ENCODE results near the gene RETREG1. TPM values are rescaled to one million over a fixed set of nuclear protein-coding genes. Genes with fewer than 3 reads are reported as not detected.

RETREG1 gene
- total and polyA plus RNA-seq, 9 donors = 1.0 to 20.0 (median 4.0) TPM

DNA sequence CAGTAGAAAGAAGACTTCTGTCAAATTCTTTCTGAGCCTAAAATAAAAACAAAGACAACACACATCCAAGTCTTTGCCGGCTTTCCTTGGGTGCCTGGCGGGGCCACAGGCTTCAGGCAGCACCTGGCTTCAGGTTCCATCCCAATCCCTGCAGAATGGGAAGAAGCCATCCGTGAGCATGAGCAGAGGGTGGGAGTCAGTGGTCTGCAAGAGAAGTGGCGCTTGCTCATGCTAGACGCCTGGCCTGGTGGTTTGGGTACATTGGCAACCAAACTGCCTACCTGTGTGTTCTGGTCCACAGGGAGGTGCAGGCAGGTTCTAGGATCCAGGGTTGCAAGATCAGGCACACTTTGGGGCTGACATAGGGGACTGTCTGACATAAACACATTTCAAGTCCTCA is 47.6 kb upstream of the RETREG1 start:
- WGBS, 3 donors = 92 to 95% (median 93%) methylated on average over 5 of the region's 5 CpGs
- intact Hi-C loops (cut with DNase I) = loop anchor here in 1 of 4 donors (10.0 kb wide), 1 partner anchor 710 kb away; no protein-coding TSS in a partner anchor
- no peak for TF ChIP-seq POLR2A (IDR thresholded peaks at IDR 0.05)
- TF ChIP-seq EP300 (IDR thresholded peaks at IDR 0.05) = no peak
- TF ChIP-seq, protein P1, sequence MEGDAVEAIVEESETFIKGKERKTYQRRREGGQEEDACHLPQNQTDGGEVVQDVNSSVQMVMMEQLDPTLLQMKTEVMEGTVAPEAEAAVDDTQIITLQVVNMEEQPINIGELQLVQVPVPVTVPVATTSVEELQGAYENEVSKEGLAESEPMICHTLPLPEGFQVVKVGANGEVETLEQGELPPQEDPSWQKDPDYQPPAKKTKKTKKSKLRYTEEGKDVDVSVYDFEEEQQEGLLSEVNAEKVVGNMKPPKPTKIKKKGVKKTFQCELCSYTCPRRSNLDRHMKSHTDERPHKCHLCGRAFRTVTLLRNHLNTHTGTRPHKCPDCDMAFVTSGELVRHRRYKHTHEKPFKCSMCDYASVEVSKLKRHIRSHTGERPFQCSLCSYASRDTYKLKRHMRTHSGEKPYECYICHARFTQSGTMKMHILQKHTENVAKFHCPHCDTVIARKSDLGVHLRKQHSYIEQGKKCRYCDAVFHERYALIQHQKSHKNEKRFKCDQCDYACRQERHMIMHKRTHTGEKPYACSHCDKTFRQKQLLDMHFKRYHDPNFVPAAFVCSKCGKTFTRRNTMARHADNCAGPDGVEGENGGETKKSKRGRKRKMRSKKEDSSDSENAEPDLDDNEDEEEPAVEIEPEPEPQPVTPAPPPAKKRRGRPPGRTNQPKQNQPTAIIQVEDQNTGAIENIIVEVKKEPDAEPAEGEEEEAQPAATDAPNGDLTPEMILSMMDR (IDR thresholded peaks at IDR 0.05) = no peak
- Histone ChIP-seq H3K27me3 (no peaks in the 10 kb centered on the region), H3K4me1 (ENCODE audit: insufficient read depth) (peaks cover 14% of the 10 kb centered on the region), H3K36me3 (no peaks in the 10 kb centered on the region), H3K9me3 (no peaks in the 10 kb centered on the region), H3K4me3 (no peak overlapping the region), H3K27ac (no peak overlapping the region)
- no peak for DNase-seq

GRCh38 chr5:16663840-16664239 is 47.0 kb upstream of the RETREG1 start:
- TF ChIP-seq POLR2A (IDR thresholded peaks at IDR 0.05) (no peak), EP300 (IDR thresholded peaks at IDR 0.05) (no peak)
- TF ChIP-seq, protein P1 (IDR thresholded peaks at IDR 0.05) = no peak
- H3K9me3 ChIP-seq = no peaks in the 10 kb centered on the region
- no peaks in the 10 kb centered on the region for H3K36me3 ChIP-seq
- H3K27me3 ChIP-seq = no peaks in the 10 kb centered on the region
- intact Hi-C loops (cut with DNase I) = loop anchor here in 1 of 4 donors (10.0 kb wide), 1 partner anchor 711 kb away; no protein-coding TSS in a partner anchor
- H3K4me3 ChIP-seq = no peak overlapping the region
- DNase-seq = no peak
- peaks cover 12% of the 10 kb centered on the region for H3K4me1 ChIP-seq (ENCODE audit: insufficient read depth)
- H3K27ac ChIP-seq = no peak overlapping the region
- WGBS, 3 donors = 90 to 91% (median 91%) methylated on average over 4 of the region's 4 CpGs

GRCh38 chr5:16661713-16662112 is 44.9 kb upstream of the RETREG1 start:
- H3K4me3 ChIP-seq = no peak overlapping the region
- H3K9me3 ChIP-seq = no peaks in the 10 kb centered on the region
- TF ChIP-seq EP300 (IDR thresholded peaks at IDR 0.05) (no peak), POLR2A (IDR thresholded peaks at IDR 0.05) (no peak)
- TF ChIP-seq, protein P1 (IDR thresholded peaks at IDR 0.05) = no peak
- intact Hi-C loops (cut with DNase I) = loop anchor here in 1 of 4 donors (10.0 kb wide), 1 partner anchor 713 kb away; no protein-coding TSS in a partner anchor
- H3K27ac ChIP-seq = no peak overlapping the region
- no peaks in the 10 kb centered on the region for H3K36me3 ChIP-seq
- H3K4me1 ChIP-seq (ENCODE audit: insufficient read depth) = peaks cover 9% of the 10 kb centered on the region
- WGBS, 3 donors = 91 to 98% (median 97%) methylated on average over 2 of the region's 2 CpGs
- H3K27me3 ChIP-seq = no peaks in the 10 kb centered on the region
- no peak for DNase-seq

DNA sequence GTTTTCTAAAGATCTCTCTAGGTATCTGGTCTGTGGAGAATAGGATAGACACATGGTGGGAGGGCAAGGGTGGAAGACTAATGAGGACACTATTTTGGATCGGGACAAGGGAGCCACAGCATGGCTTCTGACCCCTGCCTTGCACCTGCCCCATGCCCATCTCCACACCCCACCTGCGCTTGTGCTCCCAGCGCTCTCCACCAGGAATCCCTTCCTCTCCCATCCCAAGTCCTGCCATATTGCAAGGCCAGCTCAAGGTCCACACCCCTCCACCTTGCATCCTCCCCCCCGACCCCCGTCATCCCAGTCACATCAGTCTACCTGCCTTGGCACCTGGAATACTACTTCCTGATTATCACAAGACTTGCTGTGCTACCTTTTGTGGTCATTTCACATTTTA is 44.2 kb upstream of the RETREG1 start:
- Histone ChIP-seq H3K27me3 (no peaks in the 10 kb centered on the region), H3K36me3 (no peaks in the 10 kb centered on the region), H3K4me3 (no peak overlapping the region), H3K9me3 (no peaks in the 10 kb centered on the region), H3K27ac (no peak overlapping the region), H3K4me1 (ENCODE audit: insufficient read depth) (peaks cover 6% of the 10 kb centered on the region)
- TF ChIP-seq POLR2A (IDR thresholded peaks at IDR 0.05) (no peak), EP300 (IDR thresholded peaks at IDR 0.05) (no peak)
- TF ChIP-seq, protein P1 (IDR thresholded peaks at IDR 0.05) = no peak
- intact Hi-C loops (cut with DNase I) = loop anchor here in 1 of 4 donors (10.0 kb wide), 1 partner anchor 714 kb away; no protein-coding TSS in a partner anchor
- WGBS, 3 donors = 84 to 97% (median 89%) methylated on average over 5 of the region's 5 CpGs
- DNase-seq = no peak
